ENCODE data around the gene ACY1. TPM values are rescaled to one million over a fixed set of nuclear protein-coding genes. Genes with fewer than 3 reads are reported as not detected.
A peak's percentile ranks its signal among the peaks of the same experiment; 100 is the strongest.
"Not testable (repeated sequence)": the region's sequence is repeated elsewhere in the genome, so short reads cannot be mapped to it uniquely, and the experiment has no call there.

The ACY1 gene
- total and polyA plus RNA-seq, 4 experiments from 2014 or later = 7.7 to 14.9 (median 9.9) TPM

DNA sequence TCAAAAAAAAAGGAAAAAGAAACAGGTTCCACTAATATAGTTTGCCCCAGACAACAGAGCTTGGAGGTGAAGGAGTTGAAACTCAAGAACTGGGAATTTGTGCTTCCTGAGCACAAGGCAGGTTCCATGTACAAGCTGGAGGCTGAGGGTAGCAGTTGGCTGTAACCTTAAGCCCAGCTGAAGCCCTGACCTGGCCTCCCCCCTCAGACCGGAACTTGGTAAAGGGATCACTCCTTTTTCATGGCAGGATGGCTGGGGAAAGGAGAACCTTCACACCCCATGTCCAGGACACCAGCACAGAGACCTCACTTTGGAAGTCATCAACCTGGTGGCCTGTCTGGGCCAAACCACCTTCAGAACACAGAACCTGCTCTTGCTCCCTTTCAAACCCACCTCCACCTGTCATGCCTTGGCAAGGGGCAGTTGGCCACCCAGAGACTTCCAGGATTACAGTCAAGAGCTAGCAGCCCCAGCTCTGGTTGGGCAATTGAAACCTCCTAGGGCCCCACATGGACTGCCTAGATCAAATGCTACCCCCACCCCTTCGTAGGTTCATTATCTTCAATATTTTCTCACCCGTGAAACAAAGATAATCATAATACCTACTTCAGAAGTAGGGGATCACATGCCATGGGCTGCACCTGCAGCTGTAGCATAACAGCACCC is 8.8 kb downstream of the ACY1 start:
- H3K27me3 Mint-ChIP-seq = no peaks in the 10 kb centered on the region
- no peak overlapping the region for H3K4me3 Mint-ChIP-seq
- Histone ChIP-seq H3K4me1 (ENCODE audit: insufficient read depth, low read length) (peaks cover 30% of the 10 kb centered on the region), H3K36me3 (ENCODE audit: insufficient read depth, low read length) (peaks cover 19% of the 10 kb centered on the region), H3K27ac (ENCODE audit: low read depth, low read length) (no peak overlapping the region), H3K4me3 (ENCODE audit: low read length in 2 of 2) (no peak overlapping the region), H3K27me3 (ENCODE audit: insufficient read depth, low read length) (no peaks in the 10 kb centered on the region), H3K9me3 (ENCODE audit: control insufficient read depth in 1 of 2, low read length in 2 of 2) (no peaks in the 10 kb centered on the region)
- H3K9me3 Mint-ChIP-seq = no peaks in the 10 kb centered on the region
- H3K36me3 Mint-ChIP-seq = peaks cover 23 to 32% of the 10 kb centered on the region in 2 donors
- POLR2A ChIA-PET (ENCODE audit: partially characterized antibody) = interaction anchor here (0.6 to 2.9 kb wide), 4 partner anchors 10 to 156 kb away, joined by 3 to 23 read pairs (median 8); partner anchors contain the start of genes ABHD14A, ABHD14B and ACY1
- DNase-seq = no peak
- H3K4me1 Mint-ChIP-seq = peaks cover 16 to 45% (median 29%) of the 10 kb centered on the region in 4 donors
- intact Hi-C loops (cut with micrococcal nuclease) = no loop called here
- H3K27ac Mint-ChIP-seq = peak overlapping the region in 3 of 7 donors; percentile 50 to 99 (median 52)
- CTCF ChIA-PET (ENCODE audit: partially characterized antibody) = interaction anchor here (1.2 to 5.9 kb wide), 2 partner anchors 9 kb away, joined by 3 to 29 read pairs; partner anchors contain the start of gene ACY1

GRCh38 chr3:51993657-51994056 is 10.3 kb downstream of the ACY1 start:
- H3K27me3 Mint-ChIP-seq; H3K27me3 ChIP-seq (ENCODE audit: insufficient read depth, low read length); DNase-seq; H3K9me3 ChIP-seq (ENCODE audit: control insufficient read depth in 1 of 2, low read length in 2 of 2); H3K4me3 ChIP-seq (ENCODE audit: low read length in 2 of 2); intact Hi-C loops (cut with micrococcal nuclease); H3K9me3 Mint-ChIP-seq: not testable (repeated sequence)
- Histone ChIP-seq H3K27ac (ENCODE audit: low read depth, low read length) (peak overlapping the region; percentile 91), H3K4me1 (ENCODE audit: insufficient read depth, low read length) (peaks cover 30% of the 10 kb centered on the region), H3K36me3 (ENCODE audit: insufficient read depth, low read length) (peaks cover 19% of the 10 kb centered on the region)
- H3K36me3 Mint-ChIP-seq = peaks cover 23 to 32% of the 10 kb centered on the region in 2 donors
- peak overlapping the region in 4 of 7 donors; percentile 63 to 100 (median 89) for H3K27ac Mint-ChIP-seq
- CTCF ChIA-PET (ENCODE audit: partially characterized antibody) = interaction anchor here (1.2 to 5.9 kb wide), 4 partner anchors 8 to 149 kb away, joined by 3 to 29 read pairs (median 16); partner anchors contain the start of genes ABHD14A, ABHD14B and ACY1
- POLR2A ChIA-PET (ENCODE audit: partially characterized antibody) = interaction anchor here (2.7 to 3.3 kb wide), 2 partner anchors 10 to 19 kb away, joined by 53 to 59 read pairs; partner anchors contain the start of genes ABHD14A, ABHD14B and ACY1
- H3K4me3 Mint-ChIP-seq = peak overlapping the region in 4 of 8 donors; percentile 26 to 55 (median 42)
- H3K4me1 Mint-ChIP-seq = peaks cover 16 to 45% (median 29%) of the 10 kb centered on the region in 4 donors

GRCh38 chr3:51994530-51994929 is 11.2 kb downstream of the ACY1 start:
- Mint-ChIP-seq H3K27me3 (no peaks in the 10 kb centered on the region), H3K4me3 (peak overlapping the region; percentile 99 to 100 (median 100)), H3K4me1 (peaks cover 16 to 45% (median 29%) of the 10 kb centered on the region in 4 donors), H3K27ac (peak overlapping the region; percentile 99 to 100 (median 100)), H3K36me3 (peaks cover 23 to 32% of the 10 kb centered on the region in 2 donors), H3K9me3 (no peaks in the 10 kb centered on the region)
- ChIA-PET POLR2A (ENCODE audit: partially characterized antibody) (interaction anchor here (1.7 to 3.3 kb wide), 7 partner anchors 11 to 323 kb away, joined by 4 to 59 read pairs (median 31); partner anchors contain the start of genes ABHD14A, ABHD14B, ACY1 and DUSP7), CTCF (ENCODE audit: partially characterized antibody) (interaction anchor here (2.1 to 5.9 kb wide), 4 partner anchors 11 to 148 kb away, joined by 9 to 29 read pairs (median 16); partner anchors contain the start of genes ABHD14A, ABHD14B, ACY1 and PARP3)
- DNase-seq = no peak
- intact Hi-C loops (cut with micrococcal nuclease) = no loop called here
- peaks cover 30% of the 10 kb centered on the region for H3K4me1 ChIP-seq (ENCODE audit: insufficient read depth, low read length)
- H3K27ac ChIP-seq (ENCODE audit: low read depth, low read length) = peak overlapping the region; percentile 91
- peaks cover 19% of the 10 kb centered on the region for H3K36me3 ChIP-seq (ENCODE audit: insufficient read depth, low read length)
- H3K27me3 ChIP-seq (ENCODE audit: insufficient read depth, low read length) = no peaks in the 10 kb centered on the region
- H3K4me3 ChIP-seq (ENCODE audit: low read length in 2 of 2) = peak overlapping the region; percentile 94 to 95
- H3K9me3 ChIP-seq (ENCODE audit: control insufficient read depth in 1 of 2, low read length in 2 of 2) = no peaks in the 10 kb centered on the region

DNA sequence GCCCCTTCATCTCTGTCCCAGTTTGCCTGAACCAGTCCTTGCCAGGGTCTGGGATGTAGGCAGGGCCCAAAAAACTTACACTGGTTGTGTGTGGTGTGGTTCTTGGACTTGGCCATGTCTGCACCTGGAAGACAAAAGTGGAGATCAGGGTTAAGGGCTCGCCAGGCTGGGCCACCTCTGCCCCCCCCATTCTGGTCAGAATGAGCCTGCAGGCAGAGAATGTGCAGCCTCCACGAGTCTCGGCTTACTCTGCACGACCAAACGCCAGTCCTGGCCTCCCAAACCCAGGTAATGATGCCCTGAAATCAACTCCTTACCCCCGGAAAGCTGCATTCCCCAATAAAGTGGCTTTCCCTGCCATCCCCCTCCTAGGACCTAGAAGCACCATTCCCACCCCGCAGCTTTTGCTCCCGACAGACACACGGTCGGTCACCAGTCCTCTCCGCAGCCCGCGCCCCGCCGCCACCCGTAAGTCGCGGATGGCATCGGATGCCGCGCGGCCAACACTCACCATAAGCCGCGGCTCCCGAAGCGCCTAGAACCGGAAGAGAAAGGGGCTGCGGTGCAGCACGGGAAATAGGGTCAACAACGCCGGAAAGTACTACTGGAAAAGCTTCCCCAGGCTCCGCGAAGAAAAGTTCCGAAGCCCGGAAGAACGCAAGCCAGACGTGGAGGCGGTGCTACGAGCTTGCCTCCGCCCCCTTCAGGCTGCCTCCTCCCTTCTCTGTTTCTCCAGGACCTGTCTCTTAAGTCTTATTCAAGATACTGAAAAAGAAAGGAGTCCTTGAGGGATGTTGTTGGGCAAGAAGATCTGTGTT is 12.2 kb downstream of the ACY1 start, which contains the start of gene RPL29:
Gene RPL29, minus strand, starts transcription at position 550 of the 818 bp plus-strand sequence. Its CDS starts 434 bp downstream, at position 116.
- Mint-ChIP-seq H3K4me3 (peak within 1 kb of the TSS; percentile 99 to 100 (median 100)), H3K4me1 (peaks cover 16 to 45% (median 29%) of the 10 kb centered on the region in 4 donors), H3K36me3 (peaks cover 23 to 32% of the 10 kb centered on the region in 2 donors), H3K27me3 (no peaks in the 10 kb centered on the region), H3K27ac (peak within 1 kb of the TSS; percentile 99 to 100 (median 100)), H3K9me3 (no peaks in the 10 kb centered on the region)
- Histone ChIP-seq H3K4me3 (ENCODE audit: low read length in 2 of 2) (peak within 1 kb of the TSS; percentile 94 to 95), H3K36me3 (ENCODE audit: insufficient read depth, low read length) (peaks cover 19% of the 10 kb centered on the region), H3K4me1 (ENCODE audit: insufficient read depth, low read length) (peaks cover 30% of the 10 kb centered on the region), H3K9me3 (ENCODE audit: control insufficient read depth in 1 of 2, low read length in 2 of 2) (no peaks in the 10 kb centered on the region), H3K27ac (ENCODE audit: low read depth, low read length) (peak within 1 kb of the TSS; percentile 91), H3K27me3 (ENCODE audit: insufficient read depth, low read length) (no peaks in the 10 kb centered on the region)
- ChIA-PET CTCF (ENCODE audit: partially characterized antibody) (interaction anchor here (0.9 to 5.9 kb wide), 8 partner anchors 12 to 149 kb away, joined by 3 to 29 read pairs (median 8); partner anchors contain the start of genes ABHD14A, ABHD14B, ACY1 and DUSP7), POLR2A (ENCODE audit: partially characterized antibody) (interaction anchor here (0.7 to 3.3 kb wide), 20 partner anchors 9 to 540 kb away, joined by 3 to 59 read pairs (median 4); partner anchors contain the start of genes ABHD14A, ABHD14B, ACY1 and DUSP7)
- intact Hi-C loops (cut with micrococcal nuclease) = loop anchor here (1.0 to 5.0 kb wide), 4 partner anchors 21 to 493 kb away; partner anchors contain the start of genes ABHD14B, DCAF1, PARP3 and POC1A
- DNase-seq = peak; percentile 91 to 94 (median 94)

DNA sequence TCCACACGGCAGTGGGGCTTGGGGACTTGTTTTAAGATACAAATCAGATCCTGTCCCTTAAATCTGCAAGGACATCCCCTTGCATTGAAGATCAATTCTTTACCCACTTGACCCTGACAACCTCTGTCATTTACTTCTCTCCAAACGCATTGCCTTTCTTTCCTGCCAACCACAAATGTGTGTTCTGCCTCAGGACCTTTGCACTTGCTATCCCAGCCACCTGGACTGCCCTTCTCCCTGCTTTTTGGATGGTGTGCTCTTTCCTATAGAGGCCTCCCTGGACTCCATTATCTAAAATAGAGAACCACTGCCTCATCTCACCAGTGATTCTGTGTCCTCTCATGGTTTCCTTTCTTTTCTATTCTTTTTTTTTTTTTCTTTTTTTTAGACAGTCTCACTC is 13.8 kb downstream of the ACY1 start:
- Histone ChIP-seq H3K27me3 (ENCODE audit: insufficient read depth, low read length) (no peaks in the 10 kb centered on the region), H3K9me3 (ENCODE audit: control insufficient read depth in 1 of 2, low read length in 2 of 2) (no peaks in the 10 kb centered on the region), H3K4me3 (ENCODE audit: low read length in 2 of 2) (no peak overlapping the region), H3K36me3 (ENCODE audit: insufficient read depth, low read length) (peaks cover 19% of the 10 kb centered on the region), H3K27ac (ENCODE audit: low read depth, low read length) (no peak overlapping the region), H3K4me1 (ENCODE audit: insufficient read depth, low read length) (peaks cover 41% of the 10 kb centered on the region)
- peaks cover 19 to 29% of the 10 kb centered on the region in 2 donors for H3K36me3 Mint-ChIP-seq
- no peaks in the 10 kb centered on the region for H3K9me3 Mint-ChIP-seq
- peak overlapping the region in 5 of 7 donors; percentile 4 to 85 (median 66) for H3K27ac Mint-ChIP-seq
- peaks cover 17 to 42% (median 31%) of the 10 kb centered on the region in 4 donors for H3K4me1 Mint-ChIP-seq
- ChIA-PET CTCF (ENCODE audit: partially characterized antibody) (interaction anchor here (1.0 to 1.3 kb wide), 2 partner anchors 14 to 59 kb away, joined by 3 to 5 read pairs; partner anchors contain the start of genes ACY1 and DUSP7), POLR2A (ENCODE audit: partially characterized antibody) (no interaction called here)
- DNase-seq = no peak
- H3K4me3 Mint-ChIP-seq = peak overlapping the region; percentile 21 to 81 (median 60)
- intact Hi-C loops (cut with micrococcal nuclease) = loop anchor here (5.0 kb wide), 1 partner anchor 495 kb away; the partner anchor contains the start of gene DCAF1
- no peaks in the 10 kb centered on the region for H3K27me3 Mint-ChIP-seq

- no peak overlapping the region for H3K27ac Mint-ChIP-seq
- Histone ChIP-seq H3K4me1 (ENCODE audit: insufficient read depth, low read length) (peaks cover 36% of the 10 kb centered on the region), H3K36me3 (ENCODE audit: insufficient read depth, low read length) (peaks cover 13% of the 10 kb centered on the region), H3K4me3 (ENCODE audit: low read length in 2 of 2) (no peak overlapping the region), H3K27me3 (ENCODE audit: insufficient read depth, low read length) (no peaks in the 10 kb centered on the region), H3K27ac (ENCODE audit: low read depth, low read length) (no peak overlapping the region), H3K9me3 (ENCODE audit: control insufficient read depth in 1 of 2, low read length in 2 of 2) (no peaks in the 10 kb centered on the region)
- H3K36me3 Mint-ChIP-seq = peaks cover 15 to 22% of the 10 kb centered on the region in 2 donors
- no peak for DNase-seq
- intact Hi-C loops (cut with micrococcal nuclease) = loop anchor here (5.0 kb wide), 1 partner anchor 496 kb away; the partner anchor contains the start of gene DCAF1
- H3K27me3 Mint-ChIP-seq = no peaks in the 10 kb centered on the region
- no peak overlapping the region for H3K4me3 Mint-ChIP-seq
- H3K9me3 Mint-ChIP-seq = no peaks in the 10 kb centered on the region
- peaks cover 16 to 36% (median 27%) of the 10 kb centered on the region in 4 donors for H3K4me1 Mint-ChIP-seq
- CTCF ChIA-PET (ENCODE audit: partially characterized antibody) = interaction anchor here (1.0 to 1.4 kb wide), 4 partner anchors 15 to 147 kb away, joined by 3 to 7 read pairs (median 4); partner anchors contain the start of genes ACY1 and DUSP7
- POLR2A ChIA-PET (ENCODE audit: partially characterized antibody) = interaction anchor here (0.6 to 1.4 kb wide), 2 partner anchors 55 to 414 kb away, joined by 3 read pairs; no protein-coding TSS in a partner anchor
Observed at GRCh38 chr3:51997935-51998596, 14.7 kb downstream of the ACY1 start.

All from CD4-positive, alpha-beta memory T cell (primary cell).